ENCODE data around the gene NCBP2L.

NCBP2L gene

DNA sequence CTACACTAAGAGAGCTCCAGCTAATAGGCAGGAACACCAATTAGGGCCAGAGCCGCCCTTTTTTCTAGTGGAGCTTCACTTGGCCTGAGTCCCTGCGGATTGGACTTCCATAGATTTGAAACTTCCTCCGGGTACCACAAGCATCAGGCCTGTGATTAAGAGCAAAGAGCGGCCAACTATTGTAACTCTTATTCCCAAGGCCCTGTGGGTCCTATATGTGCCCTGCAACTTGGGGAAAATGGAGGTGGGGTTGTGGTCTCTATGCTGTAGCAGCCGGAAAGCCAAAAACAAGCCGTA is at the start of gene NCBP2L:
TSS of gene NCBP2L (plus strand) at position 198 of the 297 bp plus-strand sequence. CDS start 16,488 bp downstream, outside the sequence.
- TF ChIP-seq, protein P1, sequence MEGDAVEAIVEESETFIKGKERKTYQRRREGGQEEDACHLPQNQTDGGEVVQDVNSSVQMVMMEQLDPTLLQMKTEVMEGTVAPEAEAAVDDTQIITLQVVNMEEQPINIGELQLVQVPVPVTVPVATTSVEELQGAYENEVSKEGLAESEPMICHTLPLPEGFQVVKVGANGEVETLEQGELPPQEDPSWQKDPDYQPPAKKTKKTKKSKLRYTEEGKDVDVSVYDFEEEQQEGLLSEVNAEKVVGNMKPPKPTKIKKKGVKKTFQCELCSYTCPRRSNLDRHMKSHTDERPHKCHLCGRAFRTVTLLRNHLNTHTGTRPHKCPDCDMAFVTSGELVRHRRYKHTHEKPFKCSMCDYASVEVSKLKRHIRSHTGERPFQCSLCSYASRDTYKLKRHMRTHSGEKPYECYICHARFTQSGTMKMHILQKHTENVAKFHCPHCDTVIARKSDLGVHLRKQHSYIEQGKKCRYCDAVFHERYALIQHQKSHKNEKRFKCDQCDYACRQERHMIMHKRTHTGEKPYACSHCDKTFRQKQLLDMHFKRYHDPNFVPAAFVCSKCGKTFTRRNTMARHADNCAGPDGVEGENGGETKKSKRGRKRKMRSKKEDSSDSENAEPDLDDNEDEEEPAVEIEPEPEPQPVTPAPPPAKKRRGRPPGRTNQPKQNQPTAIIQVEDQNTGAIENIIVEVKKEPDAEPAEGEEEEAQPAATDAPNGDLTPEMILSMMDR (IDR thresholded peaks at IDR 0.05; ENCODE audit: extremely low read depth, missing control alignments), result no peak
- DNase-seq (ENCODE audit: low spot score), result no peak

GRCh38 chrX:107728371-107729099 is 49.0 kb upstream of the NCBP2L start:
- DNase-seq (ENCODE audit: low spot score), result no peak
- TF ChIP-seq, protein P1 (IDR thresholded peaks at IDR 0.05; ENCODE audit: extremely low read depth, missing control alignments), result no peak

GRCh38 chrX:107729558-107730297 is 47.8 kb upstream of the NCBP2L start:
- peak; percentile 30 for DNase-seq (ENCODE audit: low spot score)

DNA sequence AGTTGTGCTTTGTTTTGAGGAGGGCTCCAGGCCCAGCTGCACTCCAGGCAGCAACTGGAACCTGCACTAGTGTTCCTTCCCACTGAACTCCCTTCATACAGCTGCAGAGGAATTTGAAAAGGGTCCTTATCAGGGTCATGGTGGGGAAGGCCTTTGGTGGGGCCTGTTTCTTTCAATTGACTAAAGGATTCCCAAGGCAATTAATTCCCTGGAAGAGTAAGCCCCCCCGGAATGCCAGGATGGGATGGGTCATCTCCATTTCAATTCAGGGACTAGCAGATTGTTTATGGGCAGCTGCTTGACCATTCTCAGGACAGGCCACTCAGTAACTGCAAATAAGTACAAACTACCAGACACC is 47.3 kb upstream of the NCBP2L start:
- DNase-seq (ENCODE audit: low spot score), result no peak
- TF ChIP-seq, protein P1 (IDR thresholded peaks at IDR 0.05; ENCODE audit: extremely low read depth, missing control alignments), result no peak

More at GRCh38 chrX:107729558-107730297, 47.8 kb upstream of the NCBP2L start:
- TF ChIP-seq, protein P1 (IDR thresholded peaks at IDR 0.05; ENCODE audit: extremely low read depth, missing control alignments), result no peak

DNA sequence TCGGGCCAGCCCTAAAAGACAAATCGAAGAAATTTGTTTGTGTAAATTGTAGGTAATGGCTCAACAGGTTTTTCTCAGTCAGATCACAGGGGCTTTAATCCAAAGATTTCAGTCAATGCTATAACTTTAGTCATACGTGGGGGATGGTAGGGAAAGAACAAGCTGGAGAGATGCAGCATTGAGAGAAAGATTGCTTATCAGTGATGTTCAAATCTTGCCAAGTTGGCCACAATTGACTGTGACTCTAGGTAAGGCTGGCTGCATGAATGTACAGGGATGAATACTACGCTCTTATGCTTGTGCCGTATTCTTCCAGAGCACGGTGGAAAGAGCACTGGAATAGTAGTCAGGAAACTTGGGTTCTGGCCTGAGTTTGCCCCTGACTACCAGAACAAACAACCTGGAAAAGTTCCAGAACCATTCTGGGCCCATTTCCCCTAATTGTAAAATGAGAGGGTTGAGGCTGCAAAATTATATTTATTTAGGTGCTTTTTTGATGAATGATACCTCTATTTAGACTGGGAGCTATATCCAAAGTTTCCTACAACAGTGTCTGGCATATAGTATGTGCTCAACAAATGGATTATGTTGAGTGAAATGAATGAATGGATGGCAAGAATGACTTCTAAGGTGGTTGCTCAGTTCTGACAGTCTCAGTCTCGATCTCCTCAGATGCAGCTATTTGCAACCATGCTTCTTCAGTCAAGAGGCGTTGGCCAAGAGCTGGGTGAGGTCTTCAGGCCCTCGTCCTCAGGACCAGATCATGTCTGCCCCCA is 46.4 kb upstream of the NCBP2L start:
- TF ChIP-seq, protein P1 (IDR thresholded peaks at IDR 0.05; ENCODE audit: extremely low read depth, missing control alignments), result no peak
- no peak for DNase-seq (ENCODE audit: low spot score)

DNA sequence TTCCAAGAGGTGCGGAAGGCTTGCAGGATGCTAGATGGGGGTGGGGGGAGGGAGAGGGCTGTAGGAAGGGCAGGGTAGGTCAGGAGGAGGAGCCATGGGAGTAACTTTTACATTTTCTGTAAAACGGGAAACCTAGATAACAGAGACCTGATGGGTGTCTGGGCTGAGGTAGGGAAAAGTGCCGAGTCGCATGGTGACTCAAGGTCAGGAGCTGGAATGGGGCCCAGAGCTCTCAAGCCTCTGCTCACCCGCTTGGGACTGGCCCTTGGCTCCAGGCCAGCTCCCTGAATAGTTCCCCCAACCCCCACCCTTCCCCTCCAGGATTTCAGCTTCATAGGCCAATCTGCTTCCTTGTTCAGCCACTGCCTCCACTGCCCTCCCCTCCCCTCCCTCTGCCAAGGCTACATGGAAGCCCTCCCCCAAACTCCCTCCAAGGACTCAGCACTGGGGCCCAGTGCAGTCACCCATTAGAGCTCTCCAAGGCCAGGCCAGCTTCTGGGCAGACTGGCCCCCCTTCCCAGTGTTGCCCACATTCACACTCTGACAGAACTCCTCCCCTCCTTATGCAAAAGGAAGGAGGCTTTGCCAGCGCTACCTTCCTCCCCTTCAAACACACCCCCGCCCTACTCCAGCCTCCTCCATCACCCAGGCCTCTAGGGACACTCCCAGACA is 45.6 kb upstream of the NCBP2L start:
- TF ChIP-seq, protein P1 (IDR thresholded peaks at IDR 0.05; ENCODE audit: extremely low read depth, missing control alignments), result no peak

More for the DNA sequence above, 45.6 kb upstream of the NCBP2L start:
- no peak for DNase-seq (ENCODE audit: low spot score)

Measured in GM20000 (cell line).